HCT116 (cell line): Measurements from ENCODE around the gene HEXD. TPM values are rescaled to one million over a fixed set of nuclear protein-coding genes. Genes with fewer than 3 reads are reported as not detected.

Experiments
- ATAC-seq: fragments of 200-7000 bp; cut with Tn5 transposase; 2 replicates; pipeline ENCODE4 v1.9.1; 2020; ENCODE audit warnings: mild to moderate bottlenecking, moderate library complexity
- BruUV-seq: library from RNA; stranded (reverse); fragments of 400-500 nt; replicated peaks from 2 replicates; lab custom pipeline; 2021; lab: Mats Ljungman, UMichigan
- CTCF ChIA-PET: fragments of 300-600 bp; sonication (Branson Sonifier 250); formaldehyde crosslinking; loops from one replicate; lab custom pipeline; 2021; ENCODE audit warnings: antibody characterized with exemption; lab: Charles Lee
- POLR2A ChIA-PET: fragments of 300-600, 350-600 bp; sonication (Branson Sonifier 250); formaldehyde crosslinking; loops from one replicate; lab custom pipeline; 2021; ENCODE audit warnings: antibody characterized with exemption; lab: Charles Lee
- RAD21 ChIA-PET, 2 experiments: fragments of 300-600 bp; sonication (Branson Sonifier 250); formaldehyde crosslinking; loops; one replicate each; lab custom pipeline; 2023; ENCODE audit warnings: low total read pairs in 2 of 2; ENCODE audit not compliant: uncharacterized antibody in 2 of 2, unreplicated experiment in 2 of 2, low non-redundant PET in 1 of 2; lab: Charles Lee
- DNase-seq: peaks from one replicate; pipeline ENCODE4 v3.0.0-alpha.2; 2010; ENCODE audit warnings: low read depth, low spot score
- H2AFZ ChIP-seq: fragments of 200-600 bp; shearing (Covaris generic), sonication (generic); 2 replicates; pipeline ENCODE4 v1.6.1; 2017; ENCODE audit warnings: low read depth, mixed run types, mixed read lengths, antibody characterized with exemption, low read length; ENCODE audit not compliant: poor library complexity, severe bottlenecking
- H3K27ac ChIP-seq: 2 replicates; pipeline ENCODE4 v1.5.1; 2012; ENCODE audit warnings: low read depth, low read length
- H3K27me3 ChIP-seq: fragments of 200-600 bp; sonication (generic); 2 replicates; pipeline ENCODE4 v1.6.1; 2016; ENCODE audit warnings: mixed run types, low read length, mixed read lengths; ENCODE audit not compliant: insufficient read depth
- H3K36me3 ChIP-seq, 2 experiments: fragments of 200-500 bp in 1 of 2; fragments of 200-600 bp in 1 of 2; sonication (Bioruptor generic) in 1 of 2; sonication (generic) in 1 of 2; 2 replicates each; pipeline versions ENCODE4 v1.5.1 to v1.6.1; 2014 to 2016; ENCODE audit warnings: low read length in 2 of 2, inconsistent platforms in 1 of 2, mixed read lengths in 1 of 2, mixed run types in 1 of 2; ENCODE audit not compliant: insufficient read depth in 2 of 2, control insufficient read depth in 1 of 2
- H3K4me1 ChIP-seq, 2 experiments: fragments of 200-600 bp in 1 of 2; sonication (generic) in 1 of 2; 2 replicates each; pipeline versions ENCODE4 v1.5.1 to v1.6.1; 2012 to 2017; ENCODE audit warnings: low read length in 2 of 2, inconsistent platforms in 1 of 2, mild to moderate bottlenecking in 1 of 2, mixed read lengths in 1 of 2, mixed run types in 1 of 2, moderate library complexity in 1 of 2; ENCODE audit not compliant: insufficient read depth in 2 of 2, control insufficient read depth in 1 of 2
- H3K4me2 ChIP-seq: fragments of 200-600 bp; sonication (generic); 2 replicates; pipeline ENCODE4 v1.6.1; 2017; ENCODE audit warnings: mixed run types, low read length, mixed read lengths
- H3K4me3 ChIP-seq, 2 experiments: fragments of 200-600 bp in 1 of 2; sonication (generic) in 1 of 2; replicated peaks in 1 of 2; 2 replicates each; pipeline ENCODE4 v1.5.1; 2011 to 2016; ENCODE audit warnings: low read length in 2 of 2, control low read depth in 1 of 2, low read depth in 1 of 2, mild to moderate bottlenecking in 1 of 2, mixed read lengths in 1 of 2, mixed run types in 1 of 2
- H3K79me2 ChIP-seq: fragments of 200-600 bp; sonication (generic); 2 replicates; pipeline ENCODE4 v1.6.1; 2017; ENCODE audit warnings: mild to moderate bottlenecking, mixed run types, low read length, moderate library complexity, mixed read lengths; ENCODE audit not compliant: insufficient read depth
- H3K9ac ChIP-seq: fragments of 200-600 bp; sonication (generic); 2 replicates; pipeline ENCODE4 v1.6.1; 2016; ENCODE audit warnings: low read length, mixed read lengths
- H3K9me2 ChIP-seq: fragments of 200-600 bp; sonication (generic), shearing (Covaris generic); 2 replicates; pipeline ENCODE4 v1.6.1; 2017; ENCODE audit warnings: mixed run types, mild to moderate bottlenecking, moderate library complexity; ENCODE audit not compliant: insufficient read depth
- H3K9me3 ChIP-seq, 2 experiments: fragments of 200-500 bp in 1 of 2; fragments of 200-600 bp in 1 of 2; sonication (Bioruptor generic) in 1 of 2; sonication (generic) in 1 of 2; 2 replicates each; pipeline ENCODE4 v1.6.1; 2014 to 2017; ENCODE audit warnings: low read length in 2 of 2, mixed read lengths in 2 of 2, inconsistent platforms in 1 of 2, low read depth in 1 of 2, mild to moderate bottlenecking in 1 of 2, mixed run types in 1 of 2, moderate library complexity in 1 of 2; ENCODE audit not compliant: control insufficient read depth in 1 of 2, insufficient read depth in 1 of 2
- H4K20me1 ChIP-seq: fragments of 200-600 bp; sonication (generic), shearing (Covaris generic); 2 replicates; pipeline ENCODE4 v1.6.1; 2017; ENCODE audit warnings: mixed run types, mild to moderate bottlenecking, moderate library complexity; ENCODE audit not compliant: insufficient read depth
- CBX3 ChIP-seq: IDR thresholded peaks from 2 replicates; pipeline ENCODE4 v1.6.1; 2012; ENCODE audit warnings: low read depth
- CEBPB ChIP-seq: IDR thresholded peaks from 2 replicates; pipeline ENCODE4 v1.6.1; 2012; ENCODE audit warnings: low read depth
- CTCF ChIP-seq, 3 experiments: fragments of 200-600 bp in 1 of 3; sonication (generic) in 1 of 3; IDR thresholded peaks in 2 of 3; conservative IDR thresholded peaks in 1 of 3; 2 replicates each; pipeline ENCODE4 v1.5.1; 2012 to 2017; ENCODE audit warnings: low read depth in 2 of 3, low read length in 2 of 3, antibody characterized with exemption in 1 of 3, borderline replicate concordance in 1 of 3, control low read depth in 1 of 3, mild to moderate bottlenecking in 1 of 3, mixed read lengths in 1 of 3, mixed run types in 1 of 3, moderate library complexity in 1 of 3; ENCODE audit not compliant: insufficient read depth in 1 of 3
- EGR1 ChIP-seq: IDR thresholded peaks from 2 replicates; pipeline ENCODE4 v1.6.1; 2012; ENCODE audit warnings: low read depth
- ELF1 ChIP-seq: IDR thresholded peaks from 2 replicates; pipeline ENCODE4 v1.6.1; 2012; ENCODE audit warnings: low read depth, borderline replicate concordance
- EZH2 ChIP-seq: fragments of 200-600 bp; sonication (generic); IDR thresholded peaks from 2 replicates; pipeline ENCODE4 v1.6.1; 2017; ENCODE audit warnings: antibody characterized with exemption, mixed run types
- EZH2phosphoT487 ChIP-seq: fragments of 200-600 bp; IDR thresholded peaks from 2 replicates; pipeline ENCODE4 v1.6.1; 2018; ENCODE audit warnings: antibody characterized with exemption, borderline replicate concordance
- JUND ChIP-seq: IDR thresholded peaks from 2 replicates; pipeline ENCODE4 v1.6.1; 2012
- RAD21 ChIP-seq: IDR thresholded peaks from 2 replicates; pipeline ENCODE4 v1.6.1; 2012; ENCODE audit warnings: low read depth, mild to moderate bottlenecking
- REST ChIP-seq: IDR thresholded peaks from 2 replicates; pipeline ENCODE4 v1.6.1; 2012; ENCODE audit warnings: low read depth
- SIN3A ChIP-seq: IDR thresholded peaks from 2 replicates; pipeline ENCODE4 v1.6.1; 2012; ENCODE audit warnings: low read depth
- SP1 ChIP-seq: IDR thresholded peaks from 2 replicates; pipeline ENCODE4 v1.6.1; 2012; ENCODE audit warnings: low read depth
- SRF ChIP-seq: IDR thresholded peaks from 2 replicates; pipeline ENCODE4 v1.6.1; 2012; ENCODE audit warnings: low read depth
- TCF7L2 ChIP-seq: IDR thresholded peaks from 2 replicates; pipeline ENCODE4 v1.7.0; 2011; ENCODE audit warnings: borderline replicate concordance, inconsistent platforms; ENCODE audit not compliant: insufficient read depth, insufficient read length; ENCODE audit errors: extremely low read depth
- YY1 ChIP-seq: IDR thresholded peaks from 2 replicates; pipeline ENCODE4 v1.6.1; 2011; ENCODE audit warnings: low read length, low read depth, moderate library complexity, mild to moderate bottlenecking; ENCODE audit not compliant: insufficient replicate concordance; ENCODE audit errors: extremely low read depth
- ZBTB33 ChIP-seq: IDR thresholded peaks from 2 replicates; pipeline ENCODE4 v1.6.1; 2011; ENCODE audit warnings: mild to moderate bottlenecking, low read length, moderate library complexity; ENCODE audit not compliant: insufficient replicate concordance; ENCODE audit errors: extremely low read depth
- ZFX ChIP-seq: fragments of 450-650 bp; IDR thresholded peaks from 2 replicates; pipeline ENCODE4 v1.6.1; 2017
- ZNF274 ChIP-seq: fragments of 200-500 bp; sonication (Bioruptor generic); IDR thresholded peaks from 2 replicates; pipeline ENCODE4 v1.6.1; 2014; ENCODE audit warnings: mild to moderate bottlenecking, low read depth, low read length, inconsistent platforms
- intact Hi-C: fragments of 100-400 bp; cut with micrococcal nuclease; formaldehyde crosslinking; loops from 2 replicates; pipeline ENCODE4 v1.10.0; 2022
- total RNA-seq: library from RNA; stranded (reverse); gene quantifications from one replicate; pipeline ENCODE4 v1.2.1, GENCODE V29; 2021; ENCODE audit not compliant: unreplicated experiment
- TF ChIP-seq, protein P1 (sequence below): IDR thresholded peaks from 2 replicates; pipeline ENCODE4 v1.6.1; 2012

The HEXD gene
- total RNA-seq, 1 experiment from 2014 or later: 45.2 TPM

DNA sequence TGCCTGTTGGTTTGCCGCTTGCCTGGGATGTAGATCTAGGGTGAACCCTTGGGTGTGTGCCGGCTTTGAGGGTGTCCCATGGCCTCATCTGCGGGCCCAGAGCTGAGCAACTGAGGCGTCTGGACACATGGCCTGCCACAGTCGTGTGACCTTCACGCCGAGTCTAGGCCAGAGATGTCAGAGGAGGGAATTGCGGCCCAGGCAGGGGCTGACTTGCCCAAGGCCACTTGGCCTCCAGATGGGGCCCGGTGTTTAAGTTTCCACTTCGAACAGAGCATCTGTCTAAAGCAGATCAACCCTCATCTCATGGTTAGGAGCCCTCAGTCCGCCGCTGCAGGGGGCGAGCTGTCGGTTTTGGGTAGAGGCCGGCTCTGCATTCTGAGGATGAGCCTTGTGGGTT, 73.4 kb downstream of the HEXD start:
- Histone ChIP-seq H3K4me2 (no peak overlapping the region), H3K4me3 (no peak overlapping the region), H3K79me2 (no peaks in the 10 kb centered on the region), H3K4me1 (peaks cover 34 to 43% of the 10 kb centered on the region in 2 experiments), H3K27ac (no peak overlapping the region), H3K36me3 (peaks cover 6 to 7% of the 10 kb centered on the region in 2 experiments; a peak in 1 of 4 replicates)
- no peak for TF ChIP-seq RAD21
- no peak for TF ChIP-seq ZBTB33
- TF ChIP-seq SP1: no peak
- no peak for TF ChIP-seq JUND
- TF ChIP-seq EZH2phosphoT487: no peak
- TF ChIP-seq EGR1: no peak
- TF ChIP-seq TCF7L2: no peak
- TF ChIP-seq CTCF (IDR thresholded peaks at IDR 0.05 in 2 of 3, conservative IDR thresholded peaks at IDR 0.05 in 1 of 3; ENCODE audit: borderline replicate concordance in 1 of 3, insufficient read depth in 1 of 3, low read depth in 2 of 3, low read length in 2 of 3): no peak
- no peak for TF ChIP-seq ZNF274
- TF ChIP-seq REST: no peak
- TF ChIP-seq YY1: no peak
- no peak for TF ChIP-seq SIN3A
- no peak for TF ChIP-seq ELF1
- TF ChIP-seq EZH2: no peak
- TF ChIP-seq CEBPB: no peak
- TF ChIP-seq, protein P1, sequence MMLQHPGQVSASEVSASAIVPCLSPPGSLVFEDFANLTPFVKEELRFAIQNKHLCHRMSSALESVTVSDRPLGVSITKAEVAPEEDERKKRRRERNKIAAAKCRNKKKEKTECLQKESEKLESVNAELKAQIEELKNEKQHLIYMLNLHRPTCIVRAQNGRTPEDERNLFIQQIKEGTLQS: no peak
- TF ChIP-seq CBX3: no peak
- TF ChIP-seq ZFX: no peak
- TF ChIP-seq SRF: no peak
- TF ChIP-seq, all 23 proteins: peak for 0
- DNase-seq (no peak), ATAC-seq (no peak)
- CTCF ChIA-PET: interaction anchor here (0.7 kb wide), 1 partner anchor 15 kb away, joined by 3 read pairs; no protein-coding TSS in a partner anchor
- Histone ChIP-seq H4K20me1 (no peaks in the 10 kb centered on the region), H3K9me2 (no peaks in the 10 kb centered on the region), H3K27me3 (no peaks in the 10 kb centered on the region), H3K9ac (no peak overlapping the region), H3K9me3 (no peaks in the 10 kb centered on the region), H2AFZ (no peak overlapping the region)
- POLR2A ChIA-PET: no interaction called here
- intact Hi-C loops: loop anchor here (5.0 kb wide), 1 partner anchor 36 kb away; no protein-coding TSS in a partner anchor
- BruUV-seq: no TSS peak
- RAD21 ChIA-PET: no interaction called here
